Prostate gland (tissue), 2 donors: ENCODE measurements around the gene LAG3.

Experiments used
- POLR2AphosphoS5 ChIP-seq: sonication (generic); formaldehyde crosslinking; IDR thresholded peaks from one replicate; pipeline ENCODE4 v1.6.1; 2017; ENCODE audit warnings: antibody characterized with exemption
- TF ChIP-seq, protein P1 (sequence below), 4 experiments: fragments of 200-600 bp in 2 of 4; fragments of 450-650 bp in 2 of 4; sonication (generic) in 2 of 4; IDR thresholded peaks; 1 replicate in 3 of 4; 2 replicates in 1 of 4; pipeline ENCODE4 v1.5.1; 2016 to 2019; ENCODE audit warnings: antibody characterized with exemption in 4 of 4, mild to moderate bottlenecking in 2 of 4, moderate library complexity in 2 of 4

DNA sequence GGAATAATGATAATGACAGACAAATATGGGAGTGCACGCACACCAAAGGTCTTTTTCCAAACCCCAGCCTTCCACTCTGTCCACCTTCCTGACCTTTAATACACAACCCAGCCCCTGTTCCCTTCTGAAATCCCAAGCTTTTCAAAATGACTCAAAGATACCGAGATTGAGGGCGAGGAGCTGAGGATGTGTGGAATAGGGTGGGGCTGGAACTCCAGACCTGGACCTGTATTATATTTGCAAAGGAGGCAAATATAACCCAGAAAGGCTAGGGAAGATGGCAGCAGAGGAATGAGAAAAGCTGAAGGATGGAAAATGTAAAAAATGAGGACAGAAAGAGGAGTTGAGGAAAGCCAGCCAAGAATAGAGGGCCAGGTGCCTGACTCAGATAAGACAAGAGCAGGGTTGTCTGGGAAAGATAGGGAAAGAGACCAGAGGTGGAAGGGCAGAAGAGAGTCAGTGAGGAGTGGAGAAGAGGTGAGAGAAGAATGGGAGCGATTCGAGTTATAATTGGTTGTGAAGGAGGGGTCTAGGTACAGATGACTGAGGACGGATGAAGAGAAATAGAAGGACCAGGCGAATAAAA lies 7.2 kb upstream of the LAG3 start:
- TF ChIP-seq, protein P1, sequence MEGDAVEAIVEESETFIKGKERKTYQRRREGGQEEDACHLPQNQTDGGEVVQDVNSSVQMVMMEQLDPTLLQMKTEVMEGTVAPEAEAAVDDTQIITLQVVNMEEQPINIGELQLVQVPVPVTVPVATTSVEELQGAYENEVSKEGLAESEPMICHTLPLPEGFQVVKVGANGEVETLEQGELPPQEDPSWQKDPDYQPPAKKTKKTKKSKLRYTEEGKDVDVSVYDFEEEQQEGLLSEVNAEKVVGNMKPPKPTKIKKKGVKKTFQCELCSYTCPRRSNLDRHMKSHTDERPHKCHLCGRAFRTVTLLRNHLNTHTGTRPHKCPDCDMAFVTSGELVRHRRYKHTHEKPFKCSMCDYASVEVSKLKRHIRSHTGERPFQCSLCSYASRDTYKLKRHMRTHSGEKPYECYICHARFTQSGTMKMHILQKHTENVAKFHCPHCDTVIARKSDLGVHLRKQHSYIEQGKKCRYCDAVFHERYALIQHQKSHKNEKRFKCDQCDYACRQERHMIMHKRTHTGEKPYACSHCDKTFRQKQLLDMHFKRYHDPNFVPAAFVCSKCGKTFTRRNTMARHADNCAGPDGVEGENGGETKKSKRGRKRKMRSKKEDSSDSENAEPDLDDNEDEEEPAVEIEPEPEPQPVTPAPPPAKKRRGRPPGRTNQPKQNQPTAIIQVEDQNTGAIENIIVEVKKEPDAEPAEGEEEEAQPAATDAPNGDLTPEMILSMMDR (IDR thresholded peaks at IDR 0.05), result no peak
- no peak for TF ChIP-seq POLR2AphosphoS5
